MCF 10A (cell line): ENCODE measurements around the gene RAB3B. TPM values are rescaled to one million over a fixed set of nuclear protein-coding genes. Genes with fewer than 3 reads are reported as not detected.

Experiments used
- BruUV-seq: library from RNA; stranded (reverse); fragments of 400-500 nt; replicated peaks from 2 replicates; lab custom pipeline; 2021; lab: Mats Ljungman, UMichigan
- CTCF ChIA-PET: fragments of 300-600 bp; sonication (Branson Sonifier 250); formaldehyde crosslinking; extraction: SDS; loops from one replicate; lab custom pipeline; 2021; ENCODE audit warnings: antibody characterized with exemption, inconsistent platforms; lab: Yijun Ruan, JAX
- POLR2A ChIA-PET: fragments of 300-600, 350-650 bp; sonication (Branson Sonifier 250); formaldehyde crosslinking; extraction: SDS; loops from one replicate; lab custom pipeline; 2020; ENCODE audit warnings: antibody characterized with exemption, inconsistent platforms; lab: Yijun Ruan, JAX
- DNase-seq: peaks from one replicate; pipeline ENCODE4 v3.0.0-alpha.2; 2018; ENCODE audit not compliant: unreplicated experiment
- H3K27ac Mint-ChIP-seq: one replicate; pipeline ENCODE4 v1.8.0; 2022; ENCODE audit warnings: mild to moderate bottlenecking, low read depth, mixed read lengths; ENCODE audit not compliant: unreplicated experiment
- H3K27me3 Mint-ChIP-seq: one replicate; pipeline ENCODE4 v1.8.0; 2022; ENCODE audit warnings: mixed read lengths; ENCODE audit not compliant: insufficient read depth, unreplicated experiment
- H3K36me3 Mint-ChIP-seq: one replicate; pipeline ENCODE4 v1.8.0; 2022; ENCODE audit warnings: mild to moderate bottlenecking, moderate library complexity, mixed read lengths; ENCODE audit not compliant: insufficient read depth, unreplicated experiment
- H3K4me1 Mint-ChIP-seq: one replicate; pipeline ENCODE4 v1.8.0; 2022; ENCODE audit warnings: mixed read lengths; ENCODE audit not compliant: insufficient read depth, unreplicated experiment
- H3K4me3 Mint-ChIP-seq: one replicate; pipeline ENCODE4 v1.8.0; 2022; ENCODE audit warnings: mild to moderate bottlenecking, moderate library complexity, mixed read lengths; ENCODE audit not compliant: unreplicated experiment
- H3K9me3 Mint-ChIP-seq: one replicate; pipeline ENCODE4 v1.8.0; 2022; ENCODE audit warnings: mixed read lengths; ENCODE audit not compliant: unreplicated experiment
- CTCF ChIP-seq: fragments of 200-600 bp; IDR thresholded peaks from one replicate; pipeline ENCODE4 v1.8.0; 2022; ENCODE audit warnings: antibody characterized with exemption, mild to moderate bottlenecking; ENCODE audit not compliant: unreplicated experiment
- intact Hi-C: fragments of 100-400 bp; cut with micrococcal nuclease; formaldehyde crosslinking; loops from 2 replicates; pipeline ENCODE4 v1.14.1; 2022
- total RNA-seq: library from RNA; stranded (reverse); gene quantifications from 2 replicates; pipeline ENCODE4 v1.2.3, GENCODE V29; 2022

The RAB3B gene
- total RNA-seq, 1 experiment from 2014 or later, result 0.05 TPM

GRCh38 chr1:51981555-51981954, 8.9 kb downstream of the RAB3B start:
- ChIA-PET POLR2A (interaction anchor here (1.5 kb wide), 1 partner anchor 102 kb away, joined by 5 read pairs; no protein-coding TSS in a partner anchor), CTCF (interaction anchor here (0.6 to 1.9 kb wide), 3 partner anchors 11 to 85 kb away, joined by 3 to 11 read pairs (median 6); no protein-coding TSS in a partner anchor)
- Mint-ChIP-seq H3K36me3 (no peaks in the 10 kb centered on the region), H3K9me3 (no peaks in the 10 kb centered on the region), H3K4me3 (no peak overlapping the region), H3K4me1 (no peaks in the 10 kb centered on the region), H3K27me3 (no peaks in the 10 kb centered on the region), H3K27ac (no peak overlapping the region)
- no peak for DNase-seq
- intact Hi-C loops, result no loop called here
- no TSS peak for BruUV-seq
- no peak for TF ChIP-seq CTCF

- no peak for TF ChIP-seq CTCF
- no peaks in the 10 kb centered on the region for H3K9me3 Mint-ChIP-seq
- H3K27ac Mint-ChIP-seq, result no peak overlapping the region
- CTCF ChIA-PET, result no interaction called here
- no peak overlapping the region for H3K4me3 Mint-ChIP-seq
- H3K4me1 Mint-ChIP-seq, result no peaks in the 10 kb centered on the region
- DNase-seq, result no peak
- no peaks in the 10 kb centered on the region for H3K27me3 Mint-ChIP-seq
- no TSS peak for BruUV-seq
- H3K36me3 Mint-ChIP-seq, result no peaks in the 10 kb centered on the region
- POLR2A ChIA-PET, result no interaction called here
- intact Hi-C loops, result no loop called here
Observed at GRCh38 chr1:51978099-51978498, 12.4 kb downstream of the RAB3B start.

- no peaks in the 10 kb centered on the region for H3K9me3 Mint-ChIP-seq
- H3K27me3 Mint-ChIP-seq, result no peaks in the 10 kb centered on the region
- POLR2A ChIA-PET, result no interaction called here
- CTCF ChIA-PET, result interaction anchor here (1.4 kb wide), 1 partner anchor 81 kb away, joined by 3 read pairs; no protein-coding TSS in a partner anchor
- BruUV-seq, result no TSS peak
- no peaks in the 10 kb centered on the region for H3K36me3 Mint-ChIP-seq
- TF ChIP-seq CTCF, result no peak
- no peaks in the 10 kb centered on the region for H3K4me1 Mint-ChIP-seq
- no peak for DNase-seq
- H3K4me3 Mint-ChIP-seq, result no peak overlapping the region
- intact Hi-C loops, result no loop called here
- H3K27ac Mint-ChIP-seq, result no peak overlapping the region
Observed at GRCh38 chr1:51976846-51977602, 13.5 kb downstream of the RAB3B start.

GRCh38 chr1:51973587-51974474, 16.7 kb downstream of the RAB3B start:
- Mint-ChIP-seq H3K36me3 (no peaks in the 10 kb centered on the region), H3K27me3 (no peaks in the 10 kb centered on the region), H3K9me3 (no peaks in the 10 kb centered on the region), H3K4me3 (no peak overlapping the region), H3K27ac (no peak overlapping the region), H3K4me1 (no peaks in the 10 kb centered on the region)
- ChIA-PET POLR2A (interaction anchor here (0.6 to 0.7 kb wide), 3 partner anchors 77 to 227 kb away, joined by 3 to 4 read pairs (median 3); no protein-coding TSS in a partner anchor), CTCF (interaction anchor here (0.5 kb wide), 1 partner anchor 56 kb away, joined by 3 read pairs; no protein-coding TSS in a partner anchor)
- no peak for DNase-seq
- TF ChIP-seq CTCF, result no peak
- no TSS peak for BruUV-seq
- intact Hi-C loops, result no loop called here
